WERI-Rb-1 (cell line): Measurements from ENCODE around the gene GRIK3.

Experiments
- DNase-seq: peaks from one replicate; pipeline ENCODE4 v3.0.0-alpha.2; 2020
- H3K27ac ChIP-seq: fragments of 250-450 bp; sonication (Bioruptor Pico); 2 replicates; pipeline ENCODE4 v1.5.1; 2020; ENCODE audit warnings: mild to moderate bottlenecking, moderate library complexity
- H3K27me3 ChIP-seq: fragments of 250-450 bp; sonication (Bioruptor Pico); 2 replicates; pipeline ENCODE4 v1.5.1; 2021; ENCODE audit warnings: mild to moderate bottlenecking, low read depth, moderate library complexity; ENCODE audit not compliant: insufficient read depth, severe bottlenecking
- H3K36me3 ChIP-seq: fragments of 250-450 bp; sonication (Bioruptor Pico); 2 replicates; pipeline ENCODE4 v1.5.1; 2020; ENCODE audit warnings: mild to moderate bottlenecking, moderate library complexity
- H3K4me3 ChIP-seq: 2 replicates; pipeline ENCODE4 v1.5.1; 2011; ENCODE audit warnings: low read depth, mild to moderate bottlenecking, control low read depth, low read length
- H3K9me3 ChIP-seq: fragments of 250-450 bp; sonication (Bioruptor Pico); 2 replicates; pipeline ENCODE4 v1.5.1; 2021; ENCODE audit warnings: mild to moderate bottlenecking, moderate library complexity; ENCODE audit not compliant: severe bottlenecking
- TF ChIP-seq, protein P1 (sequence below): IDR thresholded peaks from 2 replicates; pipeline ENCODE4 v1.5.1; 2011; ENCODE audit warnings: low read depth, mild to moderate bottlenecking, control low read depth, inconsistent platforms, low read length

The GRIK3 gene

DNA sequence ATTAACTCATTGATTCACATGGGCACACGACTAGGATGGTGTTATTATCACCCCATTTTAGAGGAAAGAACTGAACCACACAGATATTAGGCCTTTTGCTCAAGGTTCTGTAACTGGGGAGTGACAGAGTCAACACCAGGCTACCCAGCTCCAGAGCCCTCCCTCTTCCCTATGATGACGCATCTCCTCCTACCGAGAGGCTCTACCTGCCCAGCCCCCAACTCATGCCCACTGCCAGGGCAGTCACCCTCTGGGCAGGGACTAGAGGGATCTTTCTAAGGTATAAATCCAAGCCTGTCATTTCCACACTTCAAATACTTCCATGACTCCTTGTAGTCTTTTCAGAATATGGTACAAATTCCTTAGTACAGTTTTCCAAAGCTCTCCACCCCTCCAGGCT is 171.3 kb downstream of the GRIK3 start:
- H3K27ac ChIP-seq, result no peak overlapping the region
- TF ChIP-seq, protein P1, sequence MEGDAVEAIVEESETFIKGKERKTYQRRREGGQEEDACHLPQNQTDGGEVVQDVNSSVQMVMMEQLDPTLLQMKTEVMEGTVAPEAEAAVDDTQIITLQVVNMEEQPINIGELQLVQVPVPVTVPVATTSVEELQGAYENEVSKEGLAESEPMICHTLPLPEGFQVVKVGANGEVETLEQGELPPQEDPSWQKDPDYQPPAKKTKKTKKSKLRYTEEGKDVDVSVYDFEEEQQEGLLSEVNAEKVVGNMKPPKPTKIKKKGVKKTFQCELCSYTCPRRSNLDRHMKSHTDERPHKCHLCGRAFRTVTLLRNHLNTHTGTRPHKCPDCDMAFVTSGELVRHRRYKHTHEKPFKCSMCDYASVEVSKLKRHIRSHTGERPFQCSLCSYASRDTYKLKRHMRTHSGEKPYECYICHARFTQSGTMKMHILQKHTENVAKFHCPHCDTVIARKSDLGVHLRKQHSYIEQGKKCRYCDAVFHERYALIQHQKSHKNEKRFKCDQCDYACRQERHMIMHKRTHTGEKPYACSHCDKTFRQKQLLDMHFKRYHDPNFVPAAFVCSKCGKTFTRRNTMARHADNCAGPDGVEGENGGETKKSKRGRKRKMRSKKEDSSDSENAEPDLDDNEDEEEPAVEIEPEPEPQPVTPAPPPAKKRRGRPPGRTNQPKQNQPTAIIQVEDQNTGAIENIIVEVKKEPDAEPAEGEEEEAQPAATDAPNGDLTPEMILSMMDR, result no peak
- no peak for DNase-seq
- H3K36me3 ChIP-seq, result peaks cover 46% of the 10 kb centered on the region
- no peak overlapping the region for H3K4me3 ChIP-seq
- no peaks in the 10 kb centered on the region for H3K27me3 ChIP-seq
- H3K9me3 ChIP-seq, result no peaks in the 10 kb centered on the region

DNA sequence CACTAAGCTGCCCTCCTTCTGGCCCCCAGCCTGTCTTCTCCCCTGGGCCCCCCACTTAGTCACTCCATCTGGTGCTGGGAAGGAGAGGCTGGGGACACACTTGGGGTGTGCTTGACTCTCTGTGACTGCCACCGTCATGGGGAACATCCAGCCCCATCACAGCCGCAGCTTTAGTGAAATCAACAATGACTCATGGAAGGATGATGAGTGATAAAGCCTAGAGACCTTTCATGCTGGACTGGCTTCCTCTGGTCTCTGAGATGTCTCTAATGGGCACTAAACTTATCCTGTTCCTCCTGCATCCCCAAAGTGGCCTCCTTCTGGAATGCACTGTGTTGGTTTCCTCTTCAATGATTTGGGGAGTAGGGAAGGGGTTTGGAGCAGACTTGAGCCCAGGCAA is 172.9 kb downstream of the GRIK3 start:
- H3K36me3 ChIP-seq, result peaks cover 50% of the 10 kb centered on the region
- no peaks in the 10 kb centered on the region for H3K9me3 ChIP-seq
- no peak overlapping the region for H3K27ac ChIP-seq
- H3K27me3 ChIP-seq, result no peaks in the 10 kb centered on the region
- no peak overlapping the region for H3K4me3 ChIP-seq
- DNase-seq, result no peak
- TF ChIP-seq, protein P1, result no peak

GRCh38 chr1:36859926-36860325 is 174.4 kb downstream of the GRIK3 start:
- H3K27me3 ChIP-seq, result no peaks in the 10 kb centered on the region
- no peak for DNase-seq
- H3K27ac ChIP-seq, result no peak overlapping the region
- TF ChIP-seq, protein P1, result no peak
- no peaks in the 10 kb centered on the region for H3K9me3 ChIP-seq
- H3K36me3 ChIP-seq, result peaks cover 55% of the 10 kb centered on the region
- H3K4me3 ChIP-seq, result no peak overlapping the region

GRCh38 chr1:36858981-36859380 is 175.3 kb downstream of the GRIK3 start:
- TF ChIP-seq, protein P1, result no peak
- Histone ChIP-seq H3K27ac (no peak overlapping the region), H3K9me3 (no peaks in the 10 kb centered on the region), H3K36me3 (peaks cover 56% of the 10 kb centered on the region), H3K4me3 (no peak overlapping the region), H3K27me3 (no peaks in the 10 kb centered on the region)
- DNase-seq, result no peak

GRCh38 chr1:36858553-36858952 is 175.8 kb downstream of the GRIK3 start:
- no peak for DNase-seq
- H3K27me3 ChIP-seq, result no peaks in the 10 kb centered on the region

DNA sequence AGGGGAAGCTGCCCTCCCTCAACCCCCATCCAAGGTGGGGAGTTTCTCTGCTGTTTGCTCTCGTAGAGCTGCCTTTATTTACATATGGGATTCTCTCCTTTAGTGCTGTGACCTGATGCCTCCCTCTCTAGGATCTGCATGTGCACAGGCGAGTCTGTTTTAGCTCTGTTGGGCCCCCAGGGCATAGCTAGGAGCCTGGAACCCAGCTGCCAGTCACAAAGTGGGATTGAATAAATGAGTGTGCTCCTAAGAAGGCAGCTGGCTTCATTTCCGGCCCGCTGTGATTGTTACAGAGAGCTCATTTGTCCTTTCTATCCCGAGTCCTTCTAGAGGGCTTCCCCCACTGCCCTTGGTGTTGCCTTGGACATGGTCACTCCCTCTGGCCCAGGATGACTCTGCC is 176.6 kb downstream of the GRIK3 start:
- Histone ChIP-seq H3K27me3 (no peaks in the 10 kb centered on the region), H3K9me3 (no peaks in the 10 kb centered on the region), H3K36me3 (peaks cover 60% of the 10 kb centered on the region), H3K27ac (no peak overlapping the region), H3K4me3 (no peak overlapping the region)
- no peak for DNase-seq
- TF ChIP-seq, protein P1, result no peak

More at GRCh38 chr1:36858553-36858952, 175.8 kb downstream of the GRIK3 start:
- Histone ChIP-seq H3K4me3 (no peak overlapping the region), H3K9me3 (no peaks in the 10 kb centered on the region), H3K27ac (no peak overlapping the region), H3K36me3 (peaks cover 55% of the 10 kb centered on the region)
- TF ChIP-seq, protein P1, result no peak
